Spinal cord (tissue), 10 donors: ENCODE measurements around the gene INIP. TPM values are rescaled to one million over a fixed set of nuclear protein-coding genes. Genes with fewer than 3 reads are reported as not detected.
"Not testable (repeated sequence)": the region's sequence is repeated elsewhere in the genome, so short reads cannot be mapped to it uniquely, and the experiment has no call there.

Experiments
- DNase-seq, 6 donors: peaks; one replicate each; pipeline versions ENCODE4 v3.0.0 to v3.0.0-alpha.2; 2013 to 2015; ENCODE audit warnings: low spot score in 6 of 6, low read depth in 4 of 6
- H3K27ac ChIP-seq: one replicate; pipeline ENCODE4 v1.5.1; 2013; ENCODE audit warnings: low read depth, low read length, control low read depth
- H3K27me3 ChIP-seq: one replicate; pipeline ENCODE4 v1.6.1; 2013; ENCODE audit warnings: low read length; ENCODE audit not compliant: control insufficient read depth, insufficient read depth
- H3K36me3 ChIP-seq: one replicate; pipeline ENCODE4 v1.6.1; 2013; ENCODE audit warnings: low read length; ENCODE audit not compliant: control insufficient read depth, insufficient read depth
- H3K4me1 ChIP-seq: one replicate; pipeline ENCODE4 v1.6.1; 2013; ENCODE audit warnings: low read length; ENCODE audit not compliant: control insufficient read depth, insufficient read depth
- H3K4me3 ChIP-seq: one replicate; pipeline ENCODE4 v1.5.1; 2013; ENCODE audit warnings: low read depth, low read length, control low read depth
- H3K9me3 ChIP-seq: one replicate; pipeline ENCODE4 v1.6.1; 2013; ENCODE audit warnings: low read length; ENCODE audit not compliant: control insufficient read depth, insufficient read depth
- WGBS: methylation state at CpG from one replicate; pipeline ENCODE4 v1.1.5; 2013; ENCODE audit warnings: missing lambda C conversion rate; ENCODE audit not compliant: insufficient coverage; 5-methylcytosine and 5-hydroxymethylcytosine counted together
- polyA plus RNA-seq, 2 donors: library from polyadenylated mRNA; unstranded; fragments of 120-200 nt; gene quantifications; one replicate each; pipeline ENCODE4 v1.2.1, GENCODE V29; 2013; ENCODE audit not compliant: insufficient read length in 2 of 2
- total RNA-seq, 2 donors: library from RNA; depleted of rRNA in 1 of 2; stranded (reverse); fragments of 120-200 nt in 1 of 2; fragments of >200 nt in 1 of 2; gene quantifications; one replicate each; pipeline versions ENCODE4 v1.2.3 to v1.2.4, GENCODE V29; 2013 to 2014
- donor health status: healthy.

INIP gene
- total and polyA plus RNA-seq, 4 donors: 25.2 to 29.0 (median 27.0) TPM

DNA sequence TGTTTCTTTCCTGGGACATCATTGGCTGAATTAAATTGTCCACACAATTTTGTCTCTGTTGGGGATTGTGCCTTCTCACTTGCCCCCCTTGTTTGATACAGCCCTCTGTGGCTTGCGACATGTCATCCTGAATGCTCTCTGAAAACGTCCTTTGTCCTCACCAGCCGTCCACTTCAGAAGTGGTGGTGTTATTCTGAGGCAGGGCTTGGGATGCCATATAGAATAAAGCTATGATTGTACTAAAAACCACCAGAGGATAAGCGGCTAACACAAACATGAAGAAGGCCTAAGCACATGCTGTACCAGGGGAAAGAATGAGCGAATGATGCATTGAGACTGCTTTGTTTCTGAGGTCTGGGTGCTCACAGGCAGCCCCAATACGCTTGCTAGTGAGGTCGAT is 29.2 kb upstream of the INIP start:
- Histone ChIP-seq H3K36me3 (no peaks in the 10 kb centered on the region), H3K27me3 (no peaks in the 10 kb centered on the region), H3K27ac (peak overlapping the region; percentile 79), H3K4me1 (peaks cover 17% of the 10 kb centered on the region), H3K9me3 (no peaks in the 10 kb centered on the region), H3K4me3 (no peak overlapping the region)
- DNase-seq: peak in 4 of 6 donors; percentile 19 to 78 (median 36)
- 79% methylated on average over 3 of the region's 7 CpGs for WGBS

DNA sequence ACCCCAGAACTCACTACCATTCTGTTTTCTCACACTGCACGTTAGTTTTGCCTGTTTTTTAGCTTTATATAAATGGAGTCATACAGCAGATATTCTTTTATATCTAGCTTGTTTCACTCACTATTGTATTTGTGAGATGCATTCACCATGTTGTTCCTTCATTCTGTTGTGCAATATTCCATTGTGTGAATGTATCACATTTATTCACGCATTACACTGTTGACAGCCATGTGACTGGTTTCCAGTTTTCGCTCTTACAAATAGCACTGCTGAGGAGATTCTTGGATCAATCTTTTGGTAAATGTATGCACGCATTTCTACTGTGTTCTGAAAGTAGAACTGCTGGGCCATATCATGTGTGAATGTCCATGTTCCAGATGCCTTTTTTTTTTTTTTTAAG is 26.3 kb upstream of the INIP start:
- H3K4me1 ChIP-seq: peaks cover 5% of the 10 kb centered on the region
- no peak overlapping the region for H3K27ac ChIP-seq
- no peaks in the 10 kb centered on the region for H3K9me3 ChIP-seq
- 63% methylated on average over 3 of the region's 4 CpGs for WGBS
- H3K4me3 ChIP-seq: no peak overlapping the region
- no peak for DNase-seq
- H3K36me3 ChIP-seq: no peaks in the 10 kb centered on the region
- no peaks in the 10 kb centered on the region for H3K27me3 ChIP-seq

DNA sequence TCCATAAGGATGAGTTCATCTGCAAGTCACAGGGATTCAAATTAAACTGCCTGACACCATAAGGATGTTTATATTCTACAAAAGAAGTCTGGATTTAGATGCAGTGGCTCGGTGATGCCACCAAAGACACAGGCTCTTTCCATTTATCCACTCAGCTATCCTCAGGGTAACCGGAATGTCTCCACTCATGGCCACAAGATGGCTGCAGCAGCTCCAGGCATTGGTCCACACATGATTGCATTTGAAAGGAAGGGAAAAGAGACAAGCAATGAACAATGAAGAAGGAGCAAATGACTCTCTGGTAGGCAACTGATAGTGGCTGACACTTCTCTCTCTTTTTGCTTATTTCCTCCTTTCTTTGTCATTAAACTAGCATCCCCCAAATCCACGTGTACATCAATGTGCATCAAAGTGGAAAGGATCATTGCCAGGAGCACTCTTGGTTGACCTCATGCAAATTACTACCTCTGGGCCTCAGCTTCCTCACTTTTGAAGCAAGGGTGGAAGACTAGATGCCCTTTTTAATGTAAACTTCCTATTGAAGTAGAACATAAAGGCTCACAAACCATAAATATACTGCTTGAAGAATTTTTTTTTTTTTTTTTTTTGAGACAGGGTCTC is 25.4 kb upstream of the INIP start:
- Histone ChIP-seq H3K4me3 (no peak overlapping the region), H3K4me1 (peaks cover 5% of the 10 kb centered on the region), H3K36me3 (no peaks in the 10 kb centered on the region), H3K9me3 (no peaks in the 10 kb centered on the region), H3K27me3 (no peaks in the 10 kb centered on the region), H3K27ac (no peak overlapping the region)
- WGBS: 86% methylated on average over 1 of the region's 3 CpGs
- DNase-seq: no peak

DNA sequence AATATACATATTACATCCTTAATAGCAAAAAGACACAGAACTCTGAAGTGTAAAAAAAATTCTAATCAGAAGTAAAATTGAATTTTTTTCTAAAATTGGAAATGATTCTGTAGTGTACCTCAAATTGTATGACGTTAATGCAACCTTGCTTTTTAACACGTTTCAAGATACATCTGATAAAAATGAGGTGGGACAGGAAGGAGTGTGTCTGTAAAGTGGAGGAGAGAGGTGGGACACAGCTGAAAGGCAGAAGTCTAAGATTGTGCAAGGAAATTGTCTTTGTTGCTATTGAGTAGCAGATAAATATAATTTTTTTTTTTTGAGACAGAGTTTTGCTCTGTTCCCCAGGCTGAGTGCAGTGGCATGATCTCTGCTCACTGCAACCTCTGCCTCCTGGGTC is 17.0 kb upstream of the INIP start:
- Histone ChIP-seq H3K9me3 (no peaks in the 10 kb centered on the region), H3K27me3 (no peaks in the 10 kb centered on the region), H3K27ac (no peak overlapping the region), H3K4me1 (no peaks in the 10 kb centered on the region), H3K4me3 (no peak overlapping the region), H3K36me3 (peaks cover 2% of the 10 kb centered on the region)
- DNase-seq: no peak
- 94% methylated on average over 2 of the region's 2 CpGs for WGBS

DNA sequence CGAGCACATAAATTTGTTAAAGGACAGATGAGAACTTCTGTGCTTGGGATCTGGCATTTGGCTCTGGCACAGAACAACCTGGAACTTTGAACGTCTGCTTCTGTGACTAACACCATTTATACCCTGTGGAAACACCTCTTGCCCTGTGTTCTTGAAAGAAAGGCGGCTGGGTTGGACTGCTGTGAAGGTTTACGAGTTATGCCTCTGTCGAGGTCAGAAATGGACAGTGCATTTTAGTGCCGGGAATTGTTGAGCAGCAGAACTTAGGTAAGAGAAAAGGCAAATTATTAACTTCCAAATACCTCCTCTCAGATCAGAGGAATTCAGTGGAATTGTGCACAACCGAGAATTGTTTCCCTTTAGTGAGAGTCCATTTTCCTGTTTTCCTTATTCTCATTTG is 14.1 kb upstream of the INIP start:
- Histone ChIP-seq H3K4me3 (no peak overlapping the region), H3K4me1 (no peaks in the 10 kb centered on the region), H3K27me3 (no peaks in the 10 kb centered on the region), H3K27ac (no peak overlapping the region), H3K36me3 (no peaks in the 10 kb centered on the region), H3K9me3 (no peaks in the 10 kb centered on the region)
- DNase-seq: no peak
- 100% methylated on average over 1 of the region's 7 CpGs for WGBS

DNA sequence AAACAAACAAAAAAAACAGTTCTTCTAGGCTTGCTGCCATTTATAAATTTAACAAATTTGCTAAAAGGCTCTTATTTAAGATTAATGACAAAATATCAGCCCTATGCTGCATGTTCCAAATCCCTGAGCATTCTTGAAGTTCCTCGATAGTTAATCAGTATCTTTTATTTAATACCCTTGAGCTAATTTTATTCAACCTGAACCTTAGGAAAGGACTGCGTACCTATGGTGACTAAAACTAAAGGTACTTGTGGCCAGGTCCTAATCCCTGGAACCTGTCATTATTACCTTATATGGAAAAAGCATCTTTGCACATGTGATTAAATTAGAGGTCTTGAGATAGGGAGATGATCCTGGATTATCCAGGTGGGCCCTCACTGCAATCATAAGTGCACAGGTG is 10.5 kb upstream of the INIP start:
- 100% methylated on average over 1 of the region's 2 CpGs for WGBS
- Histone ChIP-seq H3K4me3 (no peak overlapping the region), H3K27ac (no peak overlapping the region), H3K4me1 (no peaks in the 10 kb centered on the region), H3K36me3 (no peaks in the 10 kb centered on the region), H3K27me3 (no peaks in the 10 kb centered on the region), H3K9me3 (no peaks in the 10 kb centered on the region)
- DNase-seq: no peak

DNA sequence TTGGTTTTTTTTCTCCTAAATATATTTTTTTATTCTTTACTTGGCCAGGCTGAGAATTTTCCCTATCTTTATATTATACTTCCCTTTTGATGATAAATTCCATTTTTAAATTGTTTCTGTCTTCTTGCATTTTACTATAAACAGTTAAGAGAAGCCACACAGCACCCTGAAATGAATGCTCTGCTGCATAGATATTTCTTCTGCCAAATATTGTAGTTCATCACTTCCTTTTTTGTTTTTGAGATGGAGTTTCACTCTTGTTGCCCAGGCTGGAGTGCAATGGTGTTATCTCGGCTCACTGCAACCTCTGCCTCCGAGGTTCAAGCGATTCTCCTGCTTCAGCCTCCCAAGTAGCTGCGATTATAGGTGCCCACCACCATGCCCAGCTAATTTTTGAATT is 8.5 kb upstream of the INIP start:
- Histone ChIP-seq H3K27ac (no peak overlapping the region), H3K4me1 (no peaks in the 10 kb centered on the region), H3K27me3 (no peaks in the 10 kb centered on the region), H3K4me3 (no peak overlapping the region), H3K9me3 (no peaks in the 10 kb centered on the region), H3K36me3 (no peaks in the 10 kb centered on the region)
- DNase-seq: no peak
- WGBS: 100% methylated on average over 1 of the region's 4 CpGs

DNA sequence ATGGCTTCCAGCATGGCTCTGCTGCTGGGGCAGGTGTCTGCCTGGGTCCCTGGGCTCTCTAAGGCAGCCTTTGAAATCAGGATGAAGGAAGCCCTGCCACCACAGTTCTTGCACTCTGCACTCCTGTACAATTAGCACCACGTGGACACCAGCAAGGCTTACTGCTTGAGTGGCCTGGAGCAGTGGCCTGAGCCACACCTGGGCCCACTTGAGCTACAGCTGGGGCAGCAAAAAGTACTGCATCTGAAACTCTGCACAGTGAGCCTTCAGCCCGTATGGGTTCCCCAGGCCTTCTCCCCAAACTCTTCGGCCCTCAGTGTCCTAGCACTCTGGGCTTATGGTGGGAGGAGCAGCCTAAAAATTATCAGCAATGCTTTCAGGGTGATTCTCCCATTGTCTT is 8.0 kb upstream of the INIP start:
- 97% methylated on average over 2 of the region's 3 CpGs for WGBS
- no peaks in the 10 kb centered on the region for H3K9me3 ChIP-seq
- no peaks in the 10 kb centered on the region for H3K27me3 ChIP-seq
- no peak overlapping the region for H3K27ac ChIP-seq
- no peak overlapping the region for H3K4me3 ChIP-seq
- H3K36me3 ChIP-seq: no peaks in the 10 kb centered on the region
- no peak for DNase-seq
- no peaks in the 10 kb centered on the region for H3K4me1 ChIP-seq

DNA sequence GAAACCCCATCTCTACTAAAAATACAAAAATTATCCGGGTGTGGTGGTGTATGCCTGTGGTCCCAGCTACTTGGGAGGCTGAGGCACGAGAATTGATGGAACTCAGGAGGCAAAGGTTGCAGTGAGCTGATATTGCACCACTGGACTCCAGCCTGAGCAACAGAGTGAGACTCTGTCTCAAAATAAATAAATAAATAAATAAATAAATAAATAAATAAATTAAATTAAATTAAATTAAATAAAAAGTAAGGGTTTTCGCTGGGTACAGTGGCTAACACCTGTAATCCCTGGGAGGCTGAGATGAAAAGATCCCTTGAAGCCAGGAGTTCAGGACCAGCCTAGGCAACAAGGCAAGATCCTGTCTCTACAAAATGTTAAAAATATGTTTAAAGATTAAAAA is 4.8 kb upstream of the INIP start:
- WGBS: no CpG with 5 or more reads among the region's 3 CpGs
- H3K27ac ChIP-seq, DNase-seq, H3K9me3 ChIP-seq, H3K4me1 ChIP-seq, H3K36me3 ChIP-seq, H3K27me3 ChIP-seq, H3K4me3 ChIP-seq: not testable (repeated sequence)

DNA sequence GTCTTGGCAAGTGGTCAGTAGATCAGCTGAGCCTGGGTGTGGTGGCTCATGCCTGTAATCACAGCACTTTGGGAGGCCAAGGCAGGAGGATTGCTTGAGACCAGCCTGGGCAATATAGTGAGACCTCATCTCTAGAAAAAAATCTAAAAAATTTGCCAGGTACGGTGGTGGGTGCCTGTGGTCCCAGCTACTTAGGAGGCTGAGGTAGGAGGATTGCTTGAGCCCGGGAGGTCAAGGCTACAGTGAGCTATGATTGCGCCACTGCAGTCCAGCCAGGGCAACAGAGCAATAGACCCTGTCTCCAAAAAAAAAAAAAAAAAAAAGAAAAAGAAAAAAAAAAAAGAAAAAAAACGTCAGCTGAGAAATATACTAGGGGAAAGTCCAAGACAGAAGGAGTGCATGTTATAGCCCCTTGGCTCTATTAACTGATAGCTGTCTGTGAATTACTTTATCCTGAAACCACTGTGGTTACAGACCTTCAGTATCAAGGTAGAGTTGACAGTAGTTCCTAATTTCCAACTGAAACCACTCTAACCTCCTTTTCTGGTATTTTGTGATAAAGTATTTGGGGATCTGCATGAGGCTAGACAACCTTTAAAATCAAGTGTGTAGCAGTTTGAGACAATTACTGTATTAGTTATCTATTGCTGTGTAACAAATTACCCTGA is 2.3 kb upstream of the INIP start:
- Histone ChIP-seq H3K9me3 (no peaks in the 10 kb centered on the region), H3K4me3 (no peak overlapping the region), H3K36me3 (no peaks in the 10 kb centered on the region), H3K27me3 (no peaks in the 10 kb centered on the region), H3K4me1 (peaks cover 3% of the 10 kb centered on the region), H3K27ac (no peak overlapping the region)
- no peak for DNase-seq
- WGBS: 100% methylated on average over 1 of the region's 4 CpGs
